ENCODE measurements around the gene BLCAP.
"Not testable (repeated sequence)": the region's sequence is repeated elsewhere in the genome, so short reads cannot be mapped to it uniquely, and the experiment has no call there.

BLCAP gene

DNA sequence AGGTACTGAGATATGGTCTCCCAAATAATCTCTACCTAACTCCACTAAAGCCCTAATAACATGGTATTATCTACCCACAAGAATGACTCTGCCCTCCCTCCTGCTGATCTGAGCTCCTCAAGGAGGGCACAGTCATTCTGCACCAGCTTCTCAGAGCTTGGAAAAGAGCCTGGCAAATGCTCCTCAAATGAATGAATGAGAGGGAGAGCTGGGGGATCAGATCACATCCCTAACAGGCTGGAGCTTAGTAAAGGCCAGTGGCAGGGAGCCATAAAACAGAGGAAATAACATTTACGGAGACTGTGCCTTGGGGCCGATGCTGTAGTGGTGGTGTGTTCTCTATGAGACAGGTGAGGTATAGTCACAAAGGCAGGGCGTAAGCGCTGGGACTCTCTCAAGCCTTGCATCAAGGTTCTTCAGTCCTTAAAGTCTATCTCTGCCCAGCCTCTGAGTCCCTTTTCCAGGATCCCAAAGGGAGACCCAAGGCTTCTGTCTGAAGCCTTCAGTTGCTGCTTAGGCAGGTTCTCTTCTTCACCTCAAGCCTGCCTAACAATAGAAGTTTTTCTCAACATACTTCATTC, 13.8 kb downstream of the BLCAP start:
- DNase-seq (ENCODE audit: low read depth), result no peak

DNA sequence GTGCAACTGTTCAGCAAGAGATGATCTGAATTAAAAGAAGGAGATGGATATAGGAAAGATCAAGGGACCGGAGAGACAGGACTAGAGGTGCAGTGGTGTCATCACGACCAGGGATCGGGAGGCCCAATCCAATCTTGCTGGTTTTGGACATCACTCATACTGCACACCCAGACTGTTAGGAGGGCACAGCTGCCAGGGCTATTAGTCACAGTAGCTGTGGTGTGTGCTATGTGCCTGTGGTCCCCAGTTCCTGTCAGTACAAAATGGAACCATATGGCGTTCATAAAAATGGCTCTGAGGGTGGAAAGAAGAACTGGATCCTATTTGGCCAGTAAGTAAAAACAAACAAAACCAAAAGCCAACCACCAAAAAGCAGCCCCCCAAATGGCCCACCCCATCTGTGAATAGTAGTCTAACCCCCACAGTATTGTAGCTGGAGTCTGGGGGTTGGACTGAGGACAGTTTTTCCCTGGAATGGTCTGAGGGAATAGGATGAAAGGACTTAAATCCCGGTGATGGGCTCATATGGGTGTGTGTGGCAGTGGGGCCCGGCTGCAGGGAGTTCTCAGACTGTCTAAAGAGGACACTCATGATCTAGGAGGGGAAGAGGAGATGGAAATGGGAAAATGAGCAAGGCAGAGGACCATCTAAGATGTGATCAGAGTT, 15.9 kb downstream of the BLCAP start:
- DNase-seq (ENCODE audit: low read depth), result no peak

DNA sequence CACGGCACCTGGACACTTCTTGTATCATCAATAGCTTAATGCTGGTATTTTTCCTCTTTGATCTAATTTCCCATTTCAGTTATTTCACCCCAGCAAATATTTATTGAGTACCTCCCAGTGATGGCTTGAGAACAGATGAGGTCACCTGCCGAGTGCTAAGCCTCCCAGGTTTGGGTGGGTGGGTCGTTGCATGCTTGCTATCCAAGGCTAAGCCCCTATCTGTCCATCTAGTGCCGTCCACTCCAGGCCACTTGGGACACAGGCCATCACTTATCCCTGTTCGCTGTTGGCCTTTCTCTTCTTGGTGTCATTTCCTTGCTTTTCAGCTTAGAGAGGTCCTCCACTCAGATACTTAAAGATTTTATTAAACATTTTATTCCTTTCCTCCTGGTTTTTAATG, 17.4 kb downstream of the BLCAP start:
- DNase-seq (ENCODE audit: low read depth), result no peak

DNA sequence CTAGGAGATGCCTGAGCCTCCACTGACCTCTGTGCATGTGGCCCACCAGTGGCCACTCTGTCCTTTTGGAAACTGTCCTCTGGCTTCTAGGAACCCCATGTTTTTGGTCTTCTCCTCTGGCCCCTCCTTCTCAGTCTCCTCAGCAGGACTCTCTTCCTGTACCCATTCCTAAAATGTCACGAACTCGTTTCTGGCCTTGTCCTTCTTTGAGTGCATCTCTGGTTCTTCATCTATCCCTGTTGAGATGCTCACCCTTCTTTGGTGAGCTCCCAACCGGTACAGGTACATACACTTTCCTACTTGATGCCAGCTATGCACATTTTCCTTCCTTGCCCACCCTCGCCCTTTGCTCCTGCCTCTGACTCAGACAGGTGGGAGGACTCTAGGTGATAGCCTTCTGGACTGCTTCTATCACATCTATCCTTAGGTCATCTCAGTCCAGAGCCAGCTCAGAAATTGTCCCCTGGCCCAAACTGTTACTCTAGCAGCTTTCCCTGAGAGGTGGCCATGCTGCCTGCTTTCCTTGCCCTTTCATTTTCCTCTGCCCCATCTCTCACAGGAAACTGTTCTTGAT, 21.4 kb downstream of the BLCAP start:
- DNase-seq (ENCODE audit: low read depth), result no peak

DNA sequence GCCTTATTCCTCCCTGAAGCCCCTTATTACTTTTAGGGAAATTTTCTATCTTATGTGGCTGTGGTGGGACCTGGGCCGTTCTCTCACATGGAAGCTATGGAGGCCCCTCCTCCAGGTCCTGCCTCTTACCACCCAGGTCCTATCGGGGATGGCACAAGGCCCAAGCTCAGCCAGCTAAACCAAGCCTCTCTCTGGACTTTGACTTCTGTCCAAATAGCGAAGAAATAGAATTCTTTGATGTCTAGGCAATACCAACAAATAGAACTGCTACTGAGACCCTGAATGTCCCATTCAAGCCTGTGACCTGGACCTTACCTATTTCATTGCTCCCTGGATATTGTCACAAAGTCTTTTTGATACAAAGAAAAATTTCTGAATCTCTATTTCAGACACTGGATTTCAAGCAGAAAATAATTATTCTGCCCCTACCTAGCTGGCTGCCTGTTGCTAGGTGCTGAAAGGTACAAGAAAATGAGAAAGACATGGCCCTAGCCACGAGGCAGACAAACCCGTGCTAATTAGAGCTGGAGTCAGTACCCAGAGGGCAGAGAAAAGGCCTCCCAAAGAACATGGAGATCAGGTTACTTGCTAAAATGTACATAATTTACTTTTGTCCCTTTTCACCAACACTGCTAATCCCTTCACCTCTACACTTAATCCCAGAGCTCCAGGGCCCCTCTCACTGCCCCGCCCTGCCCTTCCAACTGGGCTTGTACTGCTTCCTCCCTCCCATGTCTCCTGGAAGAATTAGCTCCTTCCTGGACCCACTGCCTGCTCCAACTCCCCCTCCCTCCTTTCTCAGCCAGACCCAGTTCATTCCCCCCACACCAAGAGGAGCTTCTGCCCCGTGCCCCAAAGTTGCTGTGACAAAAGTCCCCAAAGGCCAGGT, 22.2 kb downstream of the BLCAP start:
- DNase-seq (ENCODE audit: low read depth), result no peak

DNA sequence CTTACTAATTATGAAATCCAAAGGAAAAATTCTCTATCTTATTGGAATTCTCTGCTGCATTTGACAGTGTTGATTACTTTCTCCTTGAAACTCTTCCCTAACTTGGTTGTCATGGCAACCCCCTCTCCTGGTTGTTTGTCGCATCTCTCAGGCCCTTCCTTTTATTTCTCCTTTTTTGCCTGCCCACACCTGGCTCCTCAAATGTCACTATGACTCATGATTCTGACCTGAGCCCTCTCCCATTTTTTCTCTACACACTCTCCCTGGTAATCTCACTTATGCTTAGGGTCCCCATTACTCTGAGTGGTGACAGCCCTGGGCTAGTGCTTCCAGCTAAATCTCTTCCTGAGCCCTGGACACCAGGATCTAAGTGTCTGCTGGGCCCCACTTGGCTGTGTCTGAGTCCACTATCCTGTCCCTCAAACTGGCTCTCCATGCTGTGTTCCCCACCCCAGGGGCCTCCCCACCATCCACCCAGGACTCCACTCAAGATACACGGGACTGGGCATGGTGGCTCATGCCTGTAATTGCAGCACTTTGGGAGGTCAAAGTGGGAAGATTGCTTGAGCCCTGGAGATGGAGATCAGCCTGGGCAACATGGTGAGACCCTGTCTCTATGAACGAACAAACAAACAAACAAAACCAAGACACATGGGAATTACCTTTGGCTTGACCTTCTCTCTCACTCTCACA, 23.1 kb downstream of the BLCAP start:
- no peak for DNase-seq (ENCODE audit: low read depth)

DNA sequence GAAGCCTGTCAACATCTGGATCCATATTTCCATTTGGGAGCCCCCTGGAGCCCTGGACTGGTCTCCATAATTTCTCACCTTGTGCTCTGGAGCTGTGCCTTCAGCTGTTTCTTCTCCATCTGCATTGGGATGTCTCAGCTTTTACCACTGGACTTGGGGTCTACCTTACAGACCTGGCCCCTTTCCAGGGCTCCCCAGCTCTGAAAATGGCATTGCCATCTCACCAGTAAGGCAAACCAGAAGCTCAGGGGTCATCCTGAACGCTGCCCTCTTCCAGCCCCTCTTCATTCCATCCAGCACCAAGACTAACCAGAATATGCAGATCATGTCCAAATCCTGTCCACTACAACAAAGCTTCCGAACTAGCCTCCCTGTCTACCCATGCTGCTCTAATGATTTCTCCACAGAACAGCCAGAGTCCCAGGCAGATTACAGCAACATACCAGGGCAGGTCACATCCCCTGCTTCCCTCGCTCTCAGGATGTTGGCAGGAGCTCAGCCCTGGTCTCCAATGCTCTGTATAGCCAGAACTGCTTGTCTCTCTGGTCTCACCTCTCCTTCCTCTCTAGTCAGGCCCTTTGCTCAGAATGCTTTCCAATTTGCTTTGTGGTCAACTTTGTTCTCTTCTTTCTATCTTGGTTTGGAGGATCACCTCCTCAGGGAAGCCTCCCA, 24.3 kb downstream of the BLCAP start:
- DNase-seq (ENCODE audit: low read depth), result no peak

DNA sequence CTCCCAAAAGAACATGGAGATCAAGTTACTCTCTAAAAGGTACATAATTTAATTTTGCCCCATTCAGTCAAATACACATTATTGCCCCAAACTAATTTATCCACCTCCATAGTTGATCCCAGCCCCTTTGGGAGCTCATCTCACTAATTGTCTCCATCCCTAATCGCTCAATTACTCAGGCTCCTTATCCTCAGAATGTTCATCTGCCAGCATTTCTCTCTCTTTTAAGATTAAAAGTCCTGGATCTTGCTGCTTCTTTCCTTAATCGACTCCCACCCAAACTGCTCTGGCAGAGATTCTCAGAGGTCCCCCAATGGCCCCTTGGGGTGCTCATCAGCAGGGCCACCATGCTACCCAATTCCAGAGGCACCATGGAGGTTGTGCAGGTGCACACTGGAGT, 25.0 kb downstream of the BLCAP start:
- no peak for DNase-seq (ENCODE audit: low read depth)

DNA sequence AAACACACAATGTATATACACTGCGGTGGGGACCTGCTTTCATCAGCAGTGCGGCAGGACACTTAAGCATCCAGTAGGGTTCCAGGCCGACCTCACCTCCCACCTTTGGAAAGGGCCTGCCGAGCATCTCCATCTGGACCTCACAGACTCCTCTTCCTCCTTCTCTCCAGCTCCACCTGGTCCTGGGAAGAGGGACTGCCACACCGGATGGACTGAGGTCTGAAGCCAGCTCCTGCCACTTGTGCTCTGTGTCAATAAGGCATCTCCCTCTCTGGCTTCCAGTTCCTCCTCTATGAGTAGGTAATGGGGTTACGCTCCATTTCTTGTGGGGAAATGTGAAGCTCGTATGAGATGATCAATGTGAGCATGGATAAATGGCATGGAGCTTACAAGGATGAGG, 25.7 kb downstream of the BLCAP start:
- no peak for DNase-seq (ENCODE audit: low read depth)

DNA sequence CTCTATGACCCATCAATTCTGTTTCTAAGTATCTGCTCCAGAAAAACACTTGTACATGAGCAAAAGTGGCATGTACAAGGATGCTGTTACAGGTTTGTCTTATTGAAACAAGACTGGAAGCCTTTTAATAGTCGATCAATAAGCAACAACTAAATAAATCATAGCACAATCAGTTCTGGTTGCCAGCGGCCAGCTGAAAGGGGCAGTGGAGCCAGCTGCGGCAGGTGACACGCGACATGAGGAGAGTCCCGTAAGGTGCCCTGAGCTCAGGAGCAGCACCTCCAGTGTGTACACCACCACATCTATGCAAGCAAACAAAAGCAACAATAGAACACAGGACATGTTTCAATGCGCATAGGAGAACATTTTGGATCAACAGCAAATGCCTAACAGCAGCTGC, 27.4 kb downstream of the BLCAP start:
- no peak for DNase-seq (ENCODE audit: low read depth)

DNA sequence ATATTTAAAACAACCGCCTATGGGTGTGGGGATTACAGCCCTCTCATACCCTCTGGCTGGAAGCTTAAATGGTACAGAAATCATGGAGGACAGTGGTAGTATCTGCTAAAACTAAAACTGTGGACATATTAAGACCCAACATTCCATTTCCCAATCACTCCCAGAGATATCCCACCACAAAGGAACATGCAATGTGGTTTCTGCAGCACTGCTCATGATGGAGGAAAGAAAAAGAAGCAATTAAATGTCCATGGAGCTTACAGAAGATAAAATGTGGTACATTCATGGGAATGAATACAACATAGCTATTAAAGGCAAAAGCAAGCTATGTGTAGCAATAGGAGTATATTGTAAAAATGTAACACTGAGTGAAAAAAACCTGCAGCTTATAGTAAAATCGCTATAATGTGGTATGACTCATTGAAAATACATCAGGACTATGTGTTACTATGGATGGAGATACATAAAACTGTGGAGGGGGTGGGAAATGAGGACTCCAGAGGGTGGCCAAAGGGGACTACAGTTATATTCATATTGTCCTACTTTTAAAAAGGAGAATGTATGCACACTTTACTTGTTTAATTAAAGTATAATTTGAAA, 29.5 kb downstream of the BLCAP start:
- DNase-seq (ENCODE audit: low read depth), result no peak

DNA sequence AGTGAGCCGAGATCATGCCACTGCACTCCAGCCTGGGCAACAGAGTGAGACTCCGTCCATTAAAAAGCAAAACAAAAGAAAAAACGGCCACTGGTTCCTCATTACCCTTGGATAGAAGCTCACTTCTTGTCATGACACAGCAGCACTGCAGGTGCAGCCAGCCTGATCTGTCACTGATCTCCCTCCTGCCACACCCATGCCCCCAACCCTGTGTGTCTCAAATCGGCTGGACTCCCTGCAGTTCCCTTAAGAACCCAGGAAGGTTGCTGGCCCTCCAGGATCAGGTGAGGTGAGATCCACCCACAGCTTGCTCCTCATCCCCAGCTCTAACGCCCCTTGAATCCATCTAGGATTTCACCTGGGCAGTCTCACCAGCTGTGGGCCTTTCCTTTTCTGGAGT, 32.9 kb downstream of the BLCAP start:
- no peak for DNase-seq (ENCODE audit: low read depth)

DNA sequence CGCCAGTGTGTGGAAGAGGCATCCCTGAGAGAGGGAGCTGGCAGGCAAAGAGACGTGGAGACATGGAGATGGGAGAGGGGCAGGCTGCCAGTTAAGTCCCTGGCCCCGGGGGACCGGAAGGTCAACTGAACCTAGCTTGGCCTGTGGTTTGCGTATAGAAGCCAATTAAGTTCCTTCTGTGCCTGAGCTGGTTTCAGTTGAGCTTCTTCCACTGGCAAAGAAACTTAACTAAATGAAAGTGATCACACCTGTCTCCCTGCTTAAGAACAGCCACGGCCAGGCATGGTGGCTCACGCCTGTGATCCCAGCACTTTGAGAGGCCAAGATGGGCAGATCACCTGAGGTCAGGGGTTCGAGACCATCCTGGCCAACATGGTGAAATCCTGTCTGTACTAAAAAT, 33.4 kb downstream of the BLCAP start:
- no peak for DNase-seq (ENCODE audit: low read depth)

DNA sequence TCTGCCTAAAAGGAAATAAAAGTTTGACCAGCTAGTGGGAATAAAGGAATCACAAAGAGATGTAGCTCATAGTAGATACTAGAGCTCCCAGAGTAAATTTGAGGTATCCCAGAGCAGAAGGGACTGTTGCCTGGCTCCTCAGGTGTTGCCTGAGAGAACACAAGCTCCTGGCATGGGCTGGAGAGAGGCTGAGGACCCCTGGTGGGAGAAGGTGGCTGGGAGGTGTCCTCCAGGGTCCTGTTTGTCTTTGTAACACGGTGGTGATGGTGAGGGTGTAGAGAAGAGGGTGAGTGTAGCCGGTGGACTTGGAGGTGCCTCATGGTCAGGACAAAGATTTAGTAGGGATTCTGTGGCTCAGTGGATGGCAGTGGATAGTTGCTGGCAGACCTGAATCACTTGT, 34.7 kb downstream of the BLCAP start:
- DNase-seq (ENCODE audit: low read depth), result no peak

DNA sequence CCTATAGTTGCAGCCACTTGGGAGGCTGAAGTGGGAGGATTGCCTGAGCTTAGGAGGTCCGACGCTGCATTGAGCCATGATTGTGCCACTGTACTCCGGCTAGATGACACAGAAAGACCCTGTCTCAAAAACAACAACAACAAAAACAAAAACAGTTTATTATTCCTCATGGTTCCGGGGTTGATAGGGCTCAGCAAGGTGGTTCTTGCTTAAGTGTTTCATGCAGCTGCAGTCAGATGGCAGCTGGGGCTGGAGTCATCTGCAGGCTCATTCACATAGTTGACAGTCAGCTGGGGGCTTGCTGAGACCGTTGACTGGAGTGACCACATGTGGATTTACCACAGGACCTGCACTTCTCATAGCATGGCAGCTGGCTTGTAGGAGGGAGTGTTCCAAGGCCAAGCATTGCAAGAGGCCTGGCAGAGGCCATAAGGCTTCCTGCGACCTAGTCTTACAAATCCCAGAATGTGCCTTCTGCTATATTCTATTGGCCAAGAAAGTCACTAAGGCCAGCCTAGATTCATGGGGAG, 35.5 kb downstream of the BLCAP start:
- no peak for DNase-seq (ENCODE audit: low read depth)

DNA sequence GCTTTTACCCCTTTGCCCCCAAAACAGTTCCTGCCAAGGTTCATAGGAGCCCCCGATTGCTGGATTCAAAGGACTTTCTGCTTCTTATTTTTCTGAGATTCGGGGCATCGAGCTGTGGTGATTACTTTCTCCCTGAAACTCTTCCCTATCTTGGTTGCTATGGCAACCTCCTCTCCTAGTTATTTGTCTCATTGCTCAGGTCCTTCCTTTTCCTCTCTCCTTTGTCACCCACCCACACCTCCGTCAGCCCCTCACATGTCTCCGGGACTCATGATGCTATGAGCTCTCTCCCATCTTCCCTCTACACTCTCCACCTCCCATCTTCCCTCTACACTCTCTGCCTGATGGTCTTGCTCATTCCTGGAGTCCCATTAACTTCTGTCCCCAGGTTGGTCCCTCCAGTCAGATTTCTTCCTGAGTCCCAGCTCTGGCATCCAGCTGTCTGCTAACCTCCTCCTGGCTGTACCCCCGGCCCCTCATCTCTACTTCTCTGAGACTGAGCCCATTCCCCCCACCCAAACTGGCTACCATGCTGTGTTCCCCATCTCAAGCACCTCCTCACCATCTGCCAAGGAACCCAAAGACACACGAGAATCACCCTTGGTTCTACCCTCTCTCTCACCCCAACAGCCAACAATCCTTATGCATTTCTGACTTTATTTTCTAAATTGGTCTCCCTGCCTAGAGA, 36.9 kb downstream of the BLCAP start:
- no peak for DNase-seq (ENCODE audit: low read depth)

DNA sequence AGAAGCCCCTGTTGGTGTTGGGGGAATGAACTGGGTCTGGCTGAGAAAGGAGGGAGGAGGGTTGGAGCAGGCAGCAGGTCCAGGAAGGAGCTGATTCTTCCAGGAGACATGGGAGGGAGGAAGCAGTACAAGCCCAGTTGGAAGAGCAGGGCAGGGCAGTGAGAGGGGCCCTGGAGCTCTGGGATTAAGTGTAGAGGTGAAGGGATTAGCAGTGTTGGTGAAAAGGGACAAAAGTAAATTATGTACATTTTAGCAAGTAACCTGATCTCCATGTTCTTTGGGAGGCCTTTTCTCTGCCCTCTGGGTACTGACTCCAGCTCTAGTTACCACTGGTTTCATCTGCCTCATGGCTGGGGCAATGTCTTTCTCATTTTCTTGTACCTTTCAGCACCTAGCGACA, 41.5 kb downstream of the BLCAP start:
- DNase-seq (ENCODE audit: low read depth), result not testable (repeated sequence)

DNA sequence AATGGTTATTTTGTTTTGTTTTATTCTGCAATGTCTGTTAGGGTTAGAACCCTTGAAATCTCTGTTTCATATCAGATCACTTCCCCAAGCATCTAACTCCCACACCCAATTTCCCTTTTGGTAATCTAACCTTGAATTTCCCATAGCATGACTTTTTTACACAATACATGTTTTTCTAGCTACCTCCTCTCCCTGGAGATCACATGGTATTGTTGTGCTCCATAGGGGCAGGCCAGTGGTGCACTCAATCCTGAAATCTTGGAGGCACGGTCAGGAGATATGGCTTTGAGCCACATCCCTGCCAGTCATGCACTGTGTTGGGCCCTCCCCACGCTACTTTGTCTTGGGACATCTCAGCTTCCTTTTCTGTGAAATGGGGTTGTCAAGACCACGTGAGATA, 43.3 kb downstream of the BLCAP start:
- DNase-seq (ENCODE audit: low read depth), result no peak

DNA sequence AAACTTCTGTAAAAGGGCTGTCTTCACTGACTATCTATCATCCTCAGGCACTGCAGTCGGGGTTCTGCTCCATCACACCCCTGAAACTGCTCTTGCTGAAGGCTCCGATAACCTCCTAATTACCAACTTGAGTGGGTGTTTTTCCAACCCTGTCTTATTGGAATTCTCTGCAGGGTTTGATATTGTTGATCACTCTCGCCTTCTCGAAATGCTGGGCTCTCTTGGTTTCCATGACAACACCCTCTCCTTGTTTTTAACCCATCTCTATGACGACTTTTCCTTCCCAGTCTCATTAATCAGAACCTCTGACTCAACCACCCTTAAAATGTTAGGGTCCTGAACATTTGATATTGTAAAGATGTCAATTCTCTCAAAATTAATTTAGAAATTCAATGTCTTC, 46.1 kb downstream of the BLCAP start:
- DNase-seq (ENCODE audit: low read depth), result no peak

DNA sequence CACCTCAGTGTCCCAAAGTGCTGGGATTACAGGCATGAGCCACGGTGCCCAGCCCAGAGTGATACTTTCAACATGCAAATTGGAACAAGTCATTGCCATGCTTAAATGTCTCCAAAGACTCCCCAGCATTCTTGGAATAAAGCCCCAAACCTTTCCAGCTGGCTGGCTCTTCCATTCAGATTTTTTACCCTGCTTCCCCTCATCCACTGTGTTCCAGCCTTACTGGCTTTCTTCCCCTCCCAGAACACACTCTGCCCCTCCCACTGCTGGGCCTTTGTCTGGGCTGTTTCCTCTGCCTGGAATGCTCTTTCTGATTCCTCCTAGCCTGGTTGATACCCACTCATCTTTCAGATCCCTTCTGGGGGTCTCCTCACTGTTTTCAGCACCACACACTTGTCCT, 46.8 kb downstream of the BLCAP start:
- DNase-seq (ENCODE audit: low read depth), result no peak
